Mesenchymal stem cell (in vitro differentiated cells and primary cell): ENCODE data around the gene LRRC4B.
A peak's percentile ranks its signal among the peaks of the same experiment; 100 is the strongest.

Experiments used
- DNase-seq: peaks from one replicate; pipeline ENCODE4 v3.0.0-alpha.2; 2013
- H2AFZ ChIP-seq: one replicate; pipeline ENCODE4 v1.6.1; 2013; ENCODE audit warnings: low read depth, mild to moderate bottlenecking, control low read depth, inconsistent platforms, low read length, moderate library complexity
- H2AK5ac ChIP-seq: 2 replicates; pipeline ENCODE4 v1.6.1; 2013; ENCODE audit warnings: low read length, moderate library complexity, mild to moderate bottlenecking, inconsistent platforms; ENCODE audit not compliant: severe bottlenecking
- H2BK120ac ChIP-seq: one replicate; pipeline ENCODE4 v1.6.1; 2013; ENCODE audit warnings: low read depth, mild to moderate bottlenecking, inconsistent platforms, low read length, moderate library complexity
- H2BK12ac ChIP-seq, 2 experiments: one replicate each; pipeline ENCODE4 v1.6.1; 2013; ENCODE audit warnings: inconsistent platforms in 2 of 2, low read length in 2 of 2, mild to moderate bottlenecking in 2 of 2, moderate library complexity in 2 of 2, control low read depth in 1 of 2
- H2BK15ac ChIP-seq: one replicate; pipeline ENCODE4 v1.6.1; 2013; ENCODE audit warnings: mild to moderate bottlenecking, low read depth, inconsistent platforms; ENCODE audit not compliant: poor library complexity, severe bottlenecking
- H2BK5ac ChIP-seq: 2 replicates; pipeline ENCODE4 v1.6.1; 2013; ENCODE audit warnings: low read depth, mild to moderate bottlenecking, low read length, control low read depth, inconsistent platforms; ENCODE audit not compliant: poor library complexity, severe bottlenecking
- H3K14ac ChIP-seq, 2 experiments: one replicate each; pipeline ENCODE4 v1.6.1; 2013; ENCODE audit warnings: inconsistent platforms in 2 of 2, low read length in 2 of 2, control low read depth in 1 of 2, mild to moderate bottlenecking in 1 of 2, moderate library complexity in 1 of 2
- H3K18ac ChIP-seq, 2 experiments: one replicate each; pipeline ENCODE4 v1.6.1; 2013; ENCODE audit warnings: inconsistent platforms in 2 of 2, low read length in 2 of 2, control low read depth in 1 of 2, low read depth in 1 of 2, mild to moderate bottlenecking in 1 of 2
- H3K23ac ChIP-seq, 2 experiments: one replicate each; pipeline ENCODE4 v1.6.1; 2013; ENCODE audit warnings: inconsistent platforms in 2 of 2, low read length in 2 of 2, mild to moderate bottlenecking in 2 of 2, moderate library complexity in 2 of 2, control low read depth in 1 of 2
- H3K27ac ChIP-seq: 2 replicates; pipeline ENCODE4 v1.5.1; 2013; ENCODE audit warnings: mild to moderate bottlenecking, moderate library complexity, low read length, control low read depth, inconsistent platforms; ENCODE audit not compliant: poor library complexity, severe bottlenecking
- H3K27me3 ChIP-seq, 2 experiments: 2 replicates each; pipeline versions ENCODE4 v1.6.1 to v1.7.0; 2013; ENCODE audit warnings: low read length in 2 of 2, mild to moderate bottlenecking in 2 of 2, moderate library complexity in 2 of 2, control low read depth in 1 of 2, inconsistent platforms in 1 of 2; ENCODE audit not compliant: control insufficient read depth in 1 of 2, insufficient read depth in 1 of 2
- H3K36me3 ChIP-seq, 2 experiments: 2 replicates each; pipeline versions ENCODE4 v1.6.1 to v1.7.0; 2013; ENCODE audit warnings: low read length in 2 of 2, control low read depth in 1 of 2, inconsistent platforms in 1 of 2, low read depth in 1 of 2, mild to moderate bottlenecking in 1 of 2; ENCODE audit not compliant: insufficient read depth in 2 of 2, control insufficient read depth in 1 of 2
- H3K4ac ChIP-seq, 2 experiments: one replicate each; pipeline ENCODE4 v1.6.1; 2013; ENCODE audit warnings: inconsistent platforms in 2 of 2, low read length in 2 of 2, mild to moderate bottlenecking in 2 of 2, moderate library complexity in 2 of 2, control low read depth in 1 of 2, low read depth in 1 of 2
- H3K4me1 ChIP-seq: 2 replicates; pipeline ENCODE4 v1.6.1; 2013; ENCODE audit warnings: low read depth, low read length, control low read depth; ENCODE audit not compliant: control insufficient read depth, insufficient read depth
- H3K4me2 ChIP-seq: 2 replicates; pipeline ENCODE4 v1.6.1; 2013; ENCODE audit warnings: low read length, mild to moderate bottlenecking, inconsistent platforms; ENCODE audit not compliant: poor library complexity, severe bottlenecking
- H3K4me3 ChIP-seq, 2 experiments: 2 replicates each; pipeline versions ENCODE4 v1.5.1 to v1.7.0; 2013; ENCODE audit warnings: low read length in 2 of 2, mild to moderate bottlenecking in 2 of 2, control low read depth in 1 of 2, low read depth in 1 of 2; ENCODE audit not compliant: insufficient read depth in 1 of 2
- H3K79me1 ChIP-seq: replicated peaks from 2 replicates; pipeline ENCODE4 v1.6.1; 2013; ENCODE audit warnings: mild to moderate bottlenecking, control low read depth, low read length, inconsistent platforms; ENCODE audit not compliant: poor library complexity, severe bottlenecking
- H3K9ac ChIP-seq: 2 replicates; pipeline ENCODE4 v1.7.0; 2013; ENCODE audit warnings: mild to moderate bottlenecking, low read length, moderate library complexity
- H3K9me3 ChIP-seq: 2 replicates; pipeline ENCODE4 v1.7.0; 2013; ENCODE audit warnings: mild to moderate bottlenecking, low read length; ENCODE audit not compliant: control insufficient read depth
- H4K8ac ChIP-seq: one replicate; pipeline ENCODE4 v1.6.1; 2013; ENCODE audit warnings: inconsistent platforms, mild to moderate bottlenecking, low read length, moderate library complexity
- H4K91ac ChIP-seq: one replicate; pipeline ENCODE4 v1.6.1; 2013; ENCODE audit warnings: mild to moderate bottlenecking, low read length, inconsistent platforms
- WGBS: methylation state at CpG from one replicate; pipeline ENCODE4 v1.1.7; 2013; ENCODE audit warnings: mixed read lengths; 5-methylcytosine and 5-hydroxymethylcytosine counted together

LRRC4B gene

GRCh38 chr19:50501568-50502475, 66.4 kb downstream of the LRRC4B start:
- Histone ChIP-seq H3K9ac (no peak overlapping the region), H4K8ac (no peak overlapping the region), H3K4me3 (no peak overlapping the region), H3K4me1 (peaks cover 5% of the 10 kb centered on the region), H3K4me2 (no peak overlapping the region), H3K23ac (no peak overlapping the region), H2AK5ac (no peak overlapping the region), H3K79me1 (no peaks in the 10 kb centered on the region), H3K36me3 (peaks cover 0 to 17% of the 10 kb centered on the region in 2 experiments), H3K9me3 (no peaks in the 10 kb centered on the region), H3K14ac (no peak overlapping the region), H4K91ac (no peak overlapping the region), H3K27me3 (peaks cover 4 to 44% of the 10 kb centered on the region in 2 experiments), H3K27ac (no peak overlapping the region), H2BK12ac (no peak overlapping the region), H3K4ac (no peak overlapping the region), H2BK15ac (no peak overlapping the region), H2BK120ac (no peak overlapping the region), H3K18ac (no peak overlapping the region), H2BK5ac (no peak overlapping the region), H2AFZ (no peak overlapping the region)
- no peak for DNase-seq
- 86% methylated on average over 25 of the region's 25 CpGs for WGBS

- no peak overlapping the region for H3K18ac ChIP-seq
- no peak overlapping the region for H3K23ac ChIP-seq
- no peak overlapping the region for H2BK12ac ChIP-seq
- H3K27me3 ChIP-seq, result peaks cover 4 to 50% of the 10 kb centered on the region in 2 experiments
- no peak overlapping the region for H4K8ac ChIP-seq
- DNase-seq, result no peak
- 47% methylated on average over 12 of the region's 12 CpGs for WGBS
- H3K36me3 ChIP-seq, result peaks cover 0 to 13% of the 10 kb centered on the region in 2 experiments
- no peak overlapping the region for H3K4me3 ChIP-seq
- H3K4me1 ChIP-seq, result peaks cover 5% of the 10 kb centered on the region
- no peak overlapping the region for H3K4ac ChIP-seq
- no peak overlapping the region for H2AK5ac ChIP-seq
- no peak overlapping the region for H3K4me2 ChIP-seq
- H2BK5ac ChIP-seq, result no peak overlapping the region
- H2BK120ac ChIP-seq, result no peak overlapping the region
- H2AFZ ChIP-seq, result no peak overlapping the region
- H3K79me1 ChIP-seq, result no peaks in the 10 kb centered on the region
- H3K9me3 ChIP-seq, result no peaks in the 10 kb centered on the region
- no peak overlapping the region for H2BK15ac ChIP-seq
- no peak overlapping the region for H3K27ac ChIP-seq
- H4K91ac ChIP-seq, result no peak overlapping the region
- no peak overlapping the region for H3K9ac ChIP-seq
- no peak overlapping the region for H3K14ac ChIP-seq
These were observed 67.1 kb downstream of the LRRC4B start for GRCh38 chr19:50501186-50501567.

GRCh38 chr19:50500753-50501151, 67.5 kb downstream of the LRRC4B start:
- no peak overlapping the region for H2AK5ac ChIP-seq
- H4K91ac ChIP-seq, result no peak overlapping the region
- H3K27ac ChIP-seq, result no peak overlapping the region
- no peak overlapping the region for H3K4me2 ChIP-seq
- H3K79me1 ChIP-seq, result no peaks in the 10 kb centered on the region
- peaks cover 4 to 51% of the 10 kb centered on the region in 2 experiments for H3K27me3 ChIP-seq
- no peak overlapping the region for H3K4me3 ChIP-seq
- H3K9ac ChIP-seq, result no peak overlapping the region
- no peak overlapping the region for H4K8ac ChIP-seq
- no peak overlapping the region for H2BK12ac ChIP-seq
- no peak overlapping the region for H2AFZ ChIP-seq
- no peak for DNase-seq
- peaks cover 0 to 9% of the 10 kb centered on the region in 2 experiments for H3K36me3 ChIP-seq
- H2BK120ac ChIP-seq, result no peak overlapping the region
- H3K4me1 ChIP-seq, result peaks cover 5% of the 10 kb centered on the region
- no peak overlapping the region for H3K23ac ChIP-seq
- H2BK15ac ChIP-seq, result no peak overlapping the region
- no peak overlapping the region for H2BK5ac ChIP-seq
- no peaks in the 10 kb centered on the region for H3K9me3 ChIP-seq
- no peak overlapping the region for H3K14ac ChIP-seq
- 44% methylated on average over 9 of the region's 10 CpGs for WGBS
- no peak overlapping the region for H3K18ac ChIP-seq
- H3K4ac ChIP-seq, result no peak overlapping the region

- H2AFZ ChIP-seq, result no peak overlapping the region
- no peak overlapping the region for H2AK5ac ChIP-seq
- no peak overlapping the region for H3K4ac ChIP-seq
- H3K79me1 ChIP-seq, result no peaks in the 10 kb centered on the region
- no peak overlapping the region for H3K14ac ChIP-seq
- WGBS, result 18% methylated on average over 23 of the region's 27 CpGs
- no peak overlapping the region for H3K27ac ChIP-seq
- H3K9me3 ChIP-seq, result no peaks in the 10 kb centered on the region
- H3K36me3 ChIP-seq, result peaks cover 0 to 6% of the 10 kb centered on the region in 2 experiments
- no peak overlapping the region for H3K23ac ChIP-seq
- no peak overlapping the region for H3K9ac ChIP-seq
- H3K18ac ChIP-seq, result no peak overlapping the region
- H2BK5ac ChIP-seq, result no peak overlapping the region
- H3K4me3 ChIP-seq, result peak overlapping the region in 1 of 2 experiments; percentile 4
- no peak overlapping the region for H2BK15ac ChIP-seq
- H4K91ac ChIP-seq, result no peak overlapping the region
- H2BK12ac ChIP-seq, result no peak overlapping the region
- no peak overlapping the region for H2BK120ac ChIP-seq
- H4K8ac ChIP-seq, result no peak overlapping the region
- H3K4me1 ChIP-seq, result peaks cover 5% of the 10 kb centered on the region
- H3K4me2 ChIP-seq, result no peak overlapping the region
- H3K27me3 ChIP-seq, result peaks cover 4 to 54% of the 10 kb centered on the region in 2 experiments
- DNase-seq, result peak; percentile 24
These were observed 68.0 kb downstream of the LRRC4B start for GRCh38 chr19:50500060-50500752.
